HCT116 (cell line): Measurements from ENCODE around the gene PRMT7. TPM values are rescaled to one million over a fixed set of nuclear protein-coding genes. Genes with fewer than 3 reads are reported as not detected.

ENCODE experiments used
- ATAC-seq: fragments of 200-7000 bp; cut with Tn5 transposase; 2 replicates; pipeline ENCODE4 v1.9.1; 2020; ENCODE audit warnings: mild to moderate bottlenecking, moderate library complexity
- BruUV-seq: library from RNA; stranded (reverse); fragments of 400-500 nt; replicated peaks from 2 replicates; lab custom pipeline; 2021; lab: Mats Ljungman, UMichigan
- CTCF ChIA-PET: fragments of 300-600 bp; sonication (Branson Sonifier 250); formaldehyde crosslinking; loops from one replicate; lab custom pipeline; 2021; ENCODE audit warnings: antibody characterized with exemption; lab: Charles Lee
- POLR2A ChIA-PET: fragments of 300-600, 350-600 bp; sonication (Branson Sonifier 250); formaldehyde crosslinking; loops from one replicate; lab custom pipeline; 2021; ENCODE audit warnings: antibody characterized with exemption; lab: Charles Lee
- RAD21 ChIA-PET, 2 experiments: fragments of 300-600 bp; sonication (Branson Sonifier 250); formaldehyde crosslinking; loops; one replicate each; lab custom pipeline; 2023; ENCODE audit warnings: low total read pairs in 2 of 2; ENCODE audit not compliant: uncharacterized antibody in 2 of 2, unreplicated experiment in 2 of 2, low non-redundant PET in 1 of 2; lab: Charles Lee
- DNase-seq: peaks from one replicate; pipeline ENCODE4 v3.0.0-alpha.2; 2010; ENCODE audit warnings: low read depth, low spot score
- H2AFZ ChIP-seq: fragments of 200-600 bp; shearing (Covaris generic), sonication (generic); 2 replicates; pipeline ENCODE4 v1.6.1; 2017; ENCODE audit warnings: low read depth, mixed run types, mixed read lengths, antibody characterized with exemption, low read length; ENCODE audit not compliant: poor library complexity, severe bottlenecking
- H3K27ac ChIP-seq: 2 replicates; pipeline ENCODE4 v1.5.1; 2012; ENCODE audit warnings: low read depth, low read length
- H3K27me3 ChIP-seq: fragments of 200-600 bp; sonication (generic); 2 replicates; pipeline ENCODE4 v1.6.1; 2016; ENCODE audit warnings: mixed run types, low read length, mixed read lengths; ENCODE audit not compliant: insufficient read depth
- H3K36me3 ChIP-seq, 2 experiments: fragments of 200-500 bp in 1 of 2; fragments of 200-600 bp in 1 of 2; sonication (Bioruptor generic) in 1 of 2; sonication (generic) in 1 of 2; 2 replicates each; pipeline versions ENCODE4 v1.5.1 to v1.6.1; 2014 to 2016; ENCODE audit warnings: low read length in 2 of 2, inconsistent platforms in 1 of 2, mixed read lengths in 1 of 2, mixed run types in 1 of 2; ENCODE audit not compliant: insufficient read depth in 2 of 2, control insufficient read depth in 1 of 2
- H3K4me1 ChIP-seq, 2 experiments: fragments of 200-600 bp in 1 of 2; sonication (generic) in 1 of 2; 2 replicates each; pipeline versions ENCODE4 v1.5.1 to v1.6.1; 2012 to 2017; ENCODE audit warnings: low read length in 2 of 2, inconsistent platforms in 1 of 2, mild to moderate bottlenecking in 1 of 2, mixed read lengths in 1 of 2, mixed run types in 1 of 2, moderate library complexity in 1 of 2; ENCODE audit not compliant: insufficient read depth in 2 of 2, control insufficient read depth in 1 of 2
- H3K4me2 ChIP-seq: fragments of 200-600 bp; sonication (generic); 2 replicates; pipeline ENCODE4 v1.6.1; 2017; ENCODE audit warnings: mixed run types, low read length, mixed read lengths
- H3K4me3 ChIP-seq, 2 experiments: fragments of 200-600 bp in 1 of 2; sonication (generic) in 1 of 2; replicated peaks in 1 of 2; 2 replicates each; pipeline ENCODE4 v1.5.1; 2011 to 2016; ENCODE audit warnings: low read length in 2 of 2, control low read depth in 1 of 2, low read depth in 1 of 2, mild to moderate bottlenecking in 1 of 2, mixed read lengths in 1 of 2, mixed run types in 1 of 2
- H3K79me2 ChIP-seq: fragments of 200-600 bp; sonication (generic); 2 replicates; pipeline ENCODE4 v1.6.1; 2017; ENCODE audit warnings: mild to moderate bottlenecking, mixed run types, low read length, moderate library complexity, mixed read lengths; ENCODE audit not compliant: insufficient read depth
- H3K9ac ChIP-seq: fragments of 200-600 bp; sonication (generic); 2 replicates; pipeline ENCODE4 v1.6.1; 2016; ENCODE audit warnings: low read length, mixed read lengths
- H3K9me2 ChIP-seq: fragments of 200-600 bp; sonication (generic), shearing (Covaris generic); 2 replicates; pipeline ENCODE4 v1.6.1; 2017; ENCODE audit warnings: mixed run types, mild to moderate bottlenecking, moderate library complexity; ENCODE audit not compliant: insufficient read depth
- H3K9me3 ChIP-seq, 2 experiments: fragments of 200-500 bp in 1 of 2; fragments of 200-600 bp in 1 of 2; sonication (Bioruptor generic) in 1 of 2; sonication (generic) in 1 of 2; 2 replicates each; pipeline ENCODE4 v1.6.1; 2014 to 2017; ENCODE audit warnings: low read length in 2 of 2, mixed read lengths in 2 of 2, inconsistent platforms in 1 of 2, low read depth in 1 of 2, mild to moderate bottlenecking in 1 of 2, mixed run types in 1 of 2, moderate library complexity in 1 of 2; ENCODE audit not compliant: control insufficient read depth in 1 of 2, insufficient read depth in 1 of 2
- H4K20me1 ChIP-seq: fragments of 200-600 bp; sonication (generic), shearing (Covaris generic); 2 replicates; pipeline ENCODE4 v1.6.1; 2017; ENCODE audit warnings: mixed run types, mild to moderate bottlenecking, moderate library complexity; ENCODE audit not compliant: insufficient read depth
- CBX3 ChIP-seq: IDR thresholded peaks from 2 replicates; pipeline ENCODE4 v1.6.1; 2012; ENCODE audit warnings: low read depth
- CEBPB ChIP-seq: IDR thresholded peaks from 2 replicates; pipeline ENCODE4 v1.6.1; 2012; ENCODE audit warnings: low read depth
- ELF1 ChIP-seq: IDR thresholded peaks from 2 replicates; pipeline ENCODE4 v1.6.1; 2012; ENCODE audit warnings: low read depth, borderline replicate concordance
- EZH2phosphoT487 ChIP-seq: fragments of 200-600 bp; IDR thresholded peaks from 2 replicates; pipeline ENCODE4 v1.6.1; 2018; ENCODE audit warnings: antibody characterized with exemption, borderline replicate concordance
- FOSL1 ChIP-seq: IDR thresholded peaks from 2 replicates; pipeline ENCODE4 v1.6.1; 2012; ENCODE audit warnings: low read depth
- JUND ChIP-seq: IDR thresholded peaks from 2 replicates; pipeline ENCODE4 v1.6.1; 2012
- POLR2A ChIP-seq: IDR thresholded peaks from 2 replicates; pipeline ENCODE4 v1.7.0; 2011; ENCODE audit warnings: borderline replicate concordance; ENCODE audit not compliant: insufficient read depth, insufficient read length; ENCODE audit errors: extremely low read depth
- POLR2AphosphoS5 ChIP-seq: IDR thresholded peaks from 2 replicates; pipeline ENCODE4 v1.6.1; 2011; ENCODE audit warnings: mild to moderate bottlenecking, low read depth, low read length, moderate library complexity
- SIN3A ChIP-seq: IDR thresholded peaks from 2 replicates; pipeline ENCODE4 v1.6.1; 2012; ENCODE audit warnings: low read depth
- SP1 ChIP-seq: IDR thresholded peaks from 2 replicates; pipeline ENCODE4 v1.6.1; 2012; ENCODE audit warnings: low read depth
- SRF ChIP-seq: IDR thresholded peaks from 2 replicates; pipeline ENCODE4 v1.6.1; 2012; ENCODE audit warnings: low read depth
- TCF7L2 ChIP-seq: IDR thresholded peaks from 2 replicates; pipeline ENCODE4 v1.7.0; 2011; ENCODE audit warnings: borderline replicate concordance, inconsistent platforms; ENCODE audit not compliant: insufficient read depth, insufficient read length; ENCODE audit errors: extremely low read depth
- YY1 ChIP-seq: IDR thresholded peaks from 2 replicates; pipeline ENCODE4 v1.6.1; 2011; ENCODE audit warnings: low read length, low read depth, moderate library complexity, mild to moderate bottlenecking; ENCODE audit not compliant: insufficient replicate concordance; ENCODE audit errors: extremely low read depth
- ZNF274 ChIP-seq: fragments of 200-500 bp; sonication (Bioruptor generic); IDR thresholded peaks from 2 replicates; pipeline ENCODE4 v1.6.1; 2014; ENCODE audit warnings: mild to moderate bottlenecking, low read depth, low read length, inconsistent platforms
- intact Hi-C: fragments of 100-400 bp; cut with micrococcal nuclease; formaldehyde crosslinking; loops from 2 replicates; pipeline ENCODE4 v1.10.0; 2022
- total RNA-seq: library from RNA; stranded (reverse); gene quantifications from one replicate; pipeline ENCODE4 v1.2.1, GENCODE V29; 2021; ENCODE audit not compliant: unreplicated experiment
- TF ChIP-seq, protein P1 (sequence below): IDR thresholded peaks from 2 replicates; pipeline ENCODE4 v1.6.1; 2012
- TF ChIP-seq, protein P2 (sequence below), 3 experiments: fragments of 200-600 bp in 1 of 3; sonication (generic) in 1 of 3; IDR thresholded peaks in 2 of 3; conservative IDR thresholded peaks in 1 of 3; 2 replicates each; pipeline ENCODE4 v1.5.1; 2012 to 2017; ENCODE audit warnings: low read depth in 2 of 3, low read length in 2 of 3, antibody characterized with exemption in 1 of 3, borderline replicate concordance in 1 of 3, control low read depth in 1 of 3, mild to moderate bottlenecking in 1 of 3, mixed read lengths in 1 of 3, mixed run types in 1 of 3, moderate library complexity in 1 of 3; ENCODE audit not compliant: insufficient read depth in 1 of 3
- TF ChIP-seq, protein P3 (sequence below): IDR thresholded peaks from 2 replicates; pipeline ENCODE4 v1.6.1; 2012
- TF ChIP-seq, protein P4 (sequence below): IDR thresholded peaks from 2 replicates; pipeline ENCODE4 v1.6.1; 2011; ENCODE audit warnings: mild to moderate bottlenecking, low read length, moderate library complexity; ENCODE audit not compliant: insufficient replicate concordance; ENCODE audit errors: extremely low read depth

PRMT7 gene
- total RNA-seq, 1 experiment from 2014 or later, result 34.4 TPM

DNA sequence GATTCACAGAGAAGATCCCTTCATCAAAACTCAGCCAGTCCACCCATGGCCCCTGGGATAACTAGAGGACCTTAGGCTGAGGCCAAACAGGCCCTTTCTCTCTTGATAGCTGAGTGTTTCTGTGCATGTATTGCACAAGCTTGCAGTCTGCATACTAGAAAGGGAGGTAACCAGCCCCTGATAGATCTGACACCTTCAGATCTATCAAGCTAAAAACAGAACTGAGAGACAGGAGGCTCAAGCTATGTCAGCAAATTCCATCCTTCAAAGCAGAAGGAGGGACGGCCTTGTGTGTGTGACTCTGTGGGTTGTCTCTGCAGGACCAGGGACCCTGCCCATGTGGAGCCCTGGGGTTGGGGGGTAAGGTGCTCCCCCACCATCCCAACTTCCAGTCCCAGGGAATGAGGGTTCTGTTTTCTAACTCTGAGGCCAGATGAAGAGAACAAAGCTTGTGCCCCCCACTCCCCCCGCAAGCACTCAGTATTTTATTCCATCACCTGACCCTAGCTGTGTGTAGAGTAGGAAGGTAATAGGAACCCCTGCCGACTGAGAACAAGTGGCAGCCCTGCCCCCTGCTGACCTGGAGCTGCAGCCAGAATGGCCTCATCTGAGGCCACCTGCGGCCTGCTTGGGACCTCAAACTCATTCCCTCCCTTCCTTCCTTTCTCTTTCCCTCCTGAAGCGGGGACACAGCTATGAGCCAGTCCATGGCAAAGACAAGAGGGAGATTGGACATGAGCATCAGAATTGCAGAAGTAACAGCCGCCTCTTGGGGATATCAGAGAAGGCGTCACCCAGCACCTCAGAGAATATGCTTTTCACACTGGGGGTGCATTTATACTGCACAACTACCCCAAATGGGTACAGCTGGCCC, 73.7 kb downstream of the PRMT7 start (continued):
- TF ChIP-seq, protein P1, sequence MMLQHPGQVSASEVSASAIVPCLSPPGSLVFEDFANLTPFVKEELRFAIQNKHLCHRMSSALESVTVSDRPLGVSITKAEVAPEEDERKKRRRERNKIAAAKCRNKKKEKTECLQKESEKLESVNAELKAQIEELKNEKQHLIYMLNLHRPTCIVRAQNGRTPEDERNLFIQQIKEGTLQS, result no peak
- TF ChIP-seq ELF1 (no peak), POLR2A (no peak), POLR2AphosphoS5 (no peak), SP1 (no peak), YY1 (no peak), JUND (no peak), SRF (no peak)
- TF ChIP-seq, protein P2, sequence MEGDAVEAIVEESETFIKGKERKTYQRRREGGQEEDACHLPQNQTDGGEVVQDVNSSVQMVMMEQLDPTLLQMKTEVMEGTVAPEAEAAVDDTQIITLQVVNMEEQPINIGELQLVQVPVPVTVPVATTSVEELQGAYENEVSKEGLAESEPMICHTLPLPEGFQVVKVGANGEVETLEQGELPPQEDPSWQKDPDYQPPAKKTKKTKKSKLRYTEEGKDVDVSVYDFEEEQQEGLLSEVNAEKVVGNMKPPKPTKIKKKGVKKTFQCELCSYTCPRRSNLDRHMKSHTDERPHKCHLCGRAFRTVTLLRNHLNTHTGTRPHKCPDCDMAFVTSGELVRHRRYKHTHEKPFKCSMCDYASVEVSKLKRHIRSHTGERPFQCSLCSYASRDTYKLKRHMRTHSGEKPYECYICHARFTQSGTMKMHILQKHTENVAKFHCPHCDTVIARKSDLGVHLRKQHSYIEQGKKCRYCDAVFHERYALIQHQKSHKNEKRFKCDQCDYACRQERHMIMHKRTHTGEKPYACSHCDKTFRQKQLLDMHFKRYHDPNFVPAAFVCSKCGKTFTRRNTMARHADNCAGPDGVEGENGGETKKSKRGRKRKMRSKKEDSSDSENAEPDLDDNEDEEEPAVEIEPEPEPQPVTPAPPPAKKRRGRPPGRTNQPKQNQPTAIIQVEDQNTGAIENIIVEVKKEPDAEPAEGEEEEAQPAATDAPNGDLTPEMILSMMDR (IDR thresholded peaks at IDR 0.05 in 2 of 3, conservative IDR thresholded peaks at IDR 0.05 in 1 of 3; ENCODE audit: borderline replicate concordance in 1 of 3, insufficient read depth in 1 of 3, low read depth in 2 of 3, low read length in 2 of 3), result no peak

DNA sequence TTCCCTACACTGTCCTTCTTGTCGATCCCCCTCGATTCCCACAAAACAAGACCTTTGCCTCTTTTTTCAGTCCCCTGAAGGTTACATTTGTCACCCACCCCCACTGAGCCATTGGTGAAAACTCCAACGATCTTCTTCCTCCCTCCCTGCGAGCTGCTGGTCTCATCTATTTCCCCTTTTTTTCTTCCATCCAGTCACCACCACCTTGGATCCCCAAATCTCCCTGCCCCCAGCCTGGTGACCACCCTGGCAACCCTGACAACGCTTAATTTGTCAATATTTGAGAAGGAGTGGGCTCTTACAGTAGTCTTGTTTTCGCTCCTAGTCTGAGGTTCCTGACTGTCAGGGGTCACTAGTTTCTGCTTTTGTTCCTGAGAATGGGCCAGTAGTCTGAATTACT, 74.6 kb downstream of the PRMT7 start:
- Histone ChIP-seq H3K9me3 (no peaks in the 10 kb centered on the region), H2AFZ (no peak overlapping the region), H3K4me3 (no peak overlapping the region), H3K4me2 (no peak overlapping the region), H3K36me3 (no peaks in the 10 kb centered on the region), H3K27ac (no peak overlapping the region), H3K79me2 (no peaks in the 10 kb centered on the region), H4K20me1 (no peaks in the 10 kb centered on the region), H3K4me1 (peaks cover 0 to 15% of the 10 kb centered on the region in 2 experiments; a peak in 1 of 4 replicates), H3K27me3 (no peaks in the 10 kb centered on the region), H3K9me2 (no peaks in the 10 kb centered on the region), H3K9ac (no peak overlapping the region)
- intact Hi-C loops, result no loop called here
- TF ChIP-seq ZNF274, result no peak
- no peak for TF ChIP-seq YY1
- TF ChIP-seq, protein P3, sequence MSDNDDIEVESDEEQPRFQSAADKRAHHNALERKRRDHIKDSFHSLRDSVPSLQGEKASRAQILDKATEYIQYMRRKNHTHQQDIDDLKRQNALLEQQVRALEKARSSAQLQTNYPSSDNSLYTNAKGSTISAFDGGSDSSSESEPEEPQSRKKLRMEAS, result no peak
- no peak for TF ChIP-seq ELF1
- TF ChIP-seq FOSL1, result no peak
- no peak for TF ChIP-seq POLR2A
- TF ChIP-seq SIN3A, result no peak
- TF ChIP-seq TCF7L2, result no peak
- no peak for TF ChIP-seq CEBPB
- TF ChIP-seq, protein P4, sequence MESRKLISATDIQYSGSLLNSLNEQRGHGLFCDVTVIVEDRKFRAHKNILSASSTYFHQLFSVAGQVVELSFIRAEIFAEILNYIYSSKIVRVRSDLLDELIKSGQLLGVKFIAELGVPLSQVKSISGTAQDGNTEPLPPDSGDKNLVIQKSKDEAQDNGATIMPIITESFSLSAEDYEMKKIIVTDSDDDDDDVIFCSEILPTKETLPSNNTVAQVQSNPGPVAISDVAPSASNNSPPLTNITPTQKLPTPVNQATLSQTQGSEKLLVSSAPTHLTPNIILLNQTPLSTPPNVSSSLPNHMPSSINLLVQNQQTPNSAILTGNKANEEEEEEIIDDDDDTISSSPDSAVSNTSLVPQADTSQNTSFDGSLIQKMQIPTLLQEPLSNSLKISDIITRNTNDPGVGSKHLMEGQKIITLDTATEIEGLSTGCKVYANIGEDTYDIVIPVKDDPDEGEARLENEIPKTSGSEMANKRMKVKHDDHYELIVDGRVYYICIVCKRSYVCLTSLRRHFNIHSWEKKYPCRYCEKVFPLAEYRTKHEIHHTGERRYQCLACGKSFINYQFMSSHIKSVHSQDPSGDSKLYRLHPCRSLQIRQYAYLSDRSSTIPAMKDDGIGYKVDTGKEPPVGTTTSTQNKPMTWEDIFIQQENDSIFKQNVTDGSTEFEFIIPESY, result no peak
- no peak for TF ChIP-seq EZH2phosphoT487
- TF ChIP-seq CBX3, result no peak
- no peak for TF ChIP-seq JUND
- POLR2A ChIA-PET, result no interaction called here
- DNase-seq (no peak), ATAC-seq (no peak)
- CTCF ChIA-PET, result no interaction called here
- no TSS peak for BruUV-seq
- RAD21 ChIA-PET, result no interaction called here
